B cell (primary cell): ENCODE results near the gene RFT1. TPM values are rescaled to one million over a fixed set of nuclear protein-coding genes. Genes with fewer than 3 reads are reported as not detected.
A peak's percentile ranks its signal among the peaks of the same experiment; 100 is the strongest.

Experiments used
- ATAC-seq: fragments of 200-7000 bp; cut with Tn5 transposase; one replicate; pipeline ENCODE4 v1.10.0; 2021; ENCODE audit warnings: low read depth, mild to moderate bottlenecking, moderate number of reproducible peaks, moderate library complexity
- CTCF ChIA-PET: fragments of 350-600 bp; sonication (Branson Sonifier 250); formaldehyde crosslinking; loops from one replicate; lab custom pipeline; 2021; ENCODE audit warnings: antibody characterized with exemption, inconsistent platforms; lab: Charles Lee
- POLR2A ChIA-PET: fragments of 350-600 bp; sonication (Branson Sonifier 250); formaldehyde crosslinking; loops from one replicate; lab custom pipeline; 2021; ENCODE audit warnings: antibody characterized with exemption; lab: Charles Lee
- DNase-seq: peaks from one replicate; pipeline ENCODE4 v3.0.0; 2013
- H2AFZ ChIP-seq: 2 replicates; pipeline ENCODE4 v1.6.1; 2012; ENCODE audit warnings: mild to moderate bottlenecking, low read depth, low read length; ENCODE audit not compliant: insufficient read depth, poor library complexity, severe bottlenecking
- H3K27ac ChIP-seq, 2 donors: 1 replicate in 1 of 2; 2 replicates in 1 of 2; pipeline ENCODE4 v1.5.1; 2012 to 2013; ENCODE audit warnings: low read length in 2 of 2, mild to moderate bottlenecking in 2 of 2, moderate library complexity in 1 of 2
- H3K27me3 ChIP-seq, 4 experiments: fragments of 200-600 bp in 1 of 4; sonication (generic) in 1 of 4; replicated peaks in 1 of 4; 1 replicate in 2 of 4; 2 replicates in 2 of 4; pipeline versions ENCODE4 v1.6.1 to v1.7.0; 2013 to 2016; ENCODE audit warnings: low read length in 3 of 4, mild to moderate bottlenecking in 2 of 4, mixed read lengths in 1 of 4, moderate library complexity in 1 of 4; ENCODE audit not compliant: insufficient read depth in 4 of 4, control insufficient read depth in 3 of 4; ENCODE audit errors: control extremely low read depth in 1 of 4
- H3K36me3 ChIP-seq, 2 experiments: replicated peaks in 1 of 2; 1 replicate in 1 of 2; 2 replicates in 1 of 2; pipeline versions ENCODE4 v1.6.1 to v1.7.1; 2013; ENCODE audit warnings: low read length in 1 of 2; ENCODE audit not compliant: insufficient read depth in 2 of 2, control insufficient read depth in 1 of 2; ENCODE audit errors: control extremely low read depth in 1 of 2, extremely low read depth in 1 of 2
- H3K4me1 ChIP-seq, 2 donors: fragments of 200-600 bp in 1 of 2; sonication (generic) in 1 of 2; 1 replicate in 1 of 2; 2 replicates in 1 of 2; pipeline versions ENCODE4 v1.5.1 to v1.6.1; 2013 to 2017; ENCODE audit warnings: low read length in 2 of 2; ENCODE audit not compliant: control insufficient read depth in 2 of 2, insufficient read depth in 2 of 2
- H3K4me2 ChIP-seq: replicated peaks from 2 replicates; pipeline ENCODE3; 2012; ENCODE audit warnings: mild to moderate bottlenecking, low read depth, low read length; ENCODE audit not compliant: poor library complexity, severe bottlenecking
- H3K4me3 ChIP-seq, 5 experiments: fragments of 200-600 bp in 1 of 5; sonication (generic) in 1 of 5; 1 replicate in 3 of 5; 2 replicates in 2 of 5; pipeline versions ENCODE4 v1.5.1 to v1.7.0; 2011 to 2016; ENCODE audit warnings: low read length in 4 of 5, mild to moderate bottlenecking in 4 of 5, low read depth in 2 of 5, control low read depth in 1 of 5, moderate library complexity in 1 of 5; ENCODE audit not compliant: insufficient read depth in 1 of 5; ENCODE audit errors: control extremely low read depth in 1 of 5, extremely low read depth in 1 of 5
- H3K79me2 ChIP-seq: fragments of 200-600 bp; sonication (generic); one replicate; pipeline ENCODE4 v1.6.0; 2016; ENCODE audit warnings: low read length; ENCODE audit not compliant: control insufficient read depth, insufficient read depth
- H3K9ac ChIP-seq: fragments of 200-600 bp; sonication (generic); 2 replicates; pipeline ENCODE4 v1.6.1; 2017; ENCODE audit warnings: mild to moderate bottlenecking, low read length, moderate library complexity
- H3K9me3 ChIP-seq, 3 donors: one replicate each; pipeline versions ENCODE4 v1.6.1 to v1.7.1; 2013; ENCODE audit warnings: low read length in 2 of 3; ENCODE audit not compliant: control insufficient read depth in 2 of 3, insufficient read depth in 1 of 3; ENCODE audit errors: control extremely low read depth in 1 of 3
- H4K20me1 ChIP-seq: 2 replicates; pipeline ENCODE4 v1.6.0; 2012; ENCODE audit warnings: mild to moderate bottlenecking, low read length; ENCODE audit not compliant: insufficient read depth, control insufficient read depth, poor library complexity, severe bottlenecking
- H3K27ac Mint-ChIP-seq: one replicate; pipeline ENCODE4 v1.8.0; 2021; ENCODE audit warnings: mixed read lengths
- H3K27me3 Mint-ChIP-seq: one replicate; pipeline ENCODE4 v1.8.0; 2021; ENCODE audit warnings: mixed read lengths
- H3K4me1 Mint-ChIP-seq: one replicate; pipeline ENCODE4 v1.8.0; 2021; ENCODE audit warnings: mixed read lengths
- H3K4me3 Mint-ChIP-seq: one replicate; pipeline ENCODE4 v1.8.0; 2021; ENCODE audit warnings: mixed read lengths
- H3K9me3 Mint-ChIP-seq: one replicate; pipeline ENCODE4 v1.8.0; 2022; ENCODE audit warnings: mixed read lengths; ENCODE audit not compliant: insufficient read depth
- CTCF ChIP-seq: fragments of 200-600 bp; IDR thresholded peaks from one replicate; pipeline ENCODE4 v1.8.0; 2022; ENCODE audit warnings: antibody characterized with exemption, mild to moderate bottlenecking
- EZH2 ChIP-seq: IDR thresholded peaks from 2 replicates; pipeline ENCODE4 v1.6.1; 2012; ENCODE audit warnings: borderline replicate concordance, low read depth, mild to moderate bottlenecking, moderate library complexity, low read length; ENCODE audit not compliant: insufficient read depth, poor library complexity, severe bottlenecking
- WGBS: methylation state at CpG from one replicate; pipeline ENCODE4 v1.1.5; 2013; ENCODE audit warnings: missing lambda C conversion rate; ENCODE audit not compliant: insufficient coverage; 5-methylcytosine and 5-hydroxymethylcytosine counted together
- intact Hi-C: fragments of 100-400 bp; cut with micrococcal nuclease; formaldehyde crosslinking; loops from one replicate; pipeline ENCODE4 v1.10.0; 2022
- polyA plus RNA-seq: library from polyadenylated mRNA; depleted of rRNA; stranded (reverse); fragments of >200 nt; gene quantifications from 2 replicates; pipeline ENCODE4 v1.2.3, GENCODE V29; 2012
- total RNA-seq, 2 donors: library from RNA; stranded (reverse); fragments of 120-200 nt in 1 of 2; gene quantifications; 1 replicate in 1 of 2; 2 replicates in 1 of 2; pipeline versions ENCODE4 v1.2.3 to v1.2.4, GENCODE V29; 2013 to 2022

Gene RFT1
- total and polyA plus RNA-seq, 2 donors (not counting 1 experiment from before 2014, with no cell fraction given) = 12.1 to 28.9 TPM

DNA sequence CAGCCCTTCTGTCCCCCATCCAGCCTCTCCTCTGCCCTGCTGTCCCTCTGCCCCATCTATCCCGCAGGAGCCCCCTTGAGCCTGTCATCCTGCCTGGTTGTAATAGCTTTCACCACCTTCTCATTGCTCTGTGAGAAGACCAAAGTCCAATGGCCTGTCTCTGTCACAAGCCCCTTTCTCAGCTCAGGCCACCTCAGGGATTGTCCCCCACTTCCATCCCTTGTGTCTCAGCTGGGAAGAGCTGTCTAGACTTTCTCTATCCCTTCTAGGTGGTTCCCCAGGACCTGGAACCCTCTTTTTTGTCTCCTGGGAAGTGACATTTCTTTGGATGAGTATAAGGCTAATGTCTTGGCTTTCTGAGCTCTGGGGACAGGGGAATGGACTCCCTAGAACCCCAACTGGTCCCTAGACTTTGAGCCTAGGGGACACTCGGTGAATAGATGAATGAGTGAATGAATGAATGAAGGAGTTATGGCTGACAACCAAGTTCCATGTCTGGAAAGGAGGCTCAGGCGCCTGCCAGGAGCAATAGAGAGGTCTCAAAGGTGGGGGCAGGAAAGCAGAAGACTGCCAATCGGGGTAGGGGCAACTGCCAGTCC, 29.9 kb upstream of the RFT1 start:
- H3K27me3 Mint-ChIP-seq = peaks cover 3% of the 10 kb centered on the region
- H3K4me2 ChIP-seq = peak overlapping the region; percentile 98
- peaks cover 0 to 19% (median 9%) of the 10 kb centered on the region in 4 experiments for H3K27me3 ChIP-seq
- H3K9me3 ChIP-seq = no peaks in the 10 kb centered on the region
- H3K79me2 ChIP-seq = peaks cover 58% of the 10 kb centered on the region
- H3K4me1 Mint-ChIP-seq = peaks cover 47% of the 10 kb centered on the region
- POLR2A ChIA-PET = interaction anchor here (0.6 to 1.8 kb wide), 7 partner anchors 9 to 624 kb away, joined by 3 to 22 read pairs (median 3); partner anchors contain the start of genes RFT1 and UQCC5
- intact Hi-C loops = loop anchor here (1.0 to 10.0 kb wide), 4 partner anchors 26 to 625 kb away; partner anchors contain the start of genes NT5DC2 and UQCC5
- H2AFZ ChIP-seq = peak overlapping the region; percentile 90
- DNase-seq = no peak
- WGBS = 39% methylated on average over 4 of the region's 4 CpGs
- H3K36me3 ChIP-seq = peaks cover 0 to 7% of the 10 kb centered on the region in 2 experiments
- H3K9ac ChIP-seq = peak overlapping the region; percentile 78
- no peak for ATAC-seq
- H3K4me1 ChIP-seq = peaks cover 39 to 60% of the 10 kb centered on the region in 2 donors
- H3K9me3 Mint-ChIP-seq = no peaks in the 10 kb centered on the region
- peak overlapping the region; percentile 60 to 76 for H3K27ac ChIP-seq
- H3K4me3 ChIP-seq = peak overlapping the region in 4 of 5 experiments; percentile 71 to 97 (median 85)
- peaks cover 32% of the 10 kb centered on the region for H4K20me1 ChIP-seq
- TF ChIP-seq CTCF (no peak), EZH2 (no peak)
- CTCF ChIA-PET = interaction anchor here (0.6 to 3.8 kb wide), 12 partner anchors 9 to 434 kb away, joined by 3 to 48 read pairs (median 7); no protein-coding TSS in a partner anchor
- H3K27ac Mint-ChIP-seq = peak overlapping the region; percentile 96
- peak overlapping the region; percentile 90 for H3K4me3 Mint-ChIP-seq
